Activated T-cell treated with anti-CD3 and anti-CD28 coated beads, Interleukin-2, amount 50 U/mL, for 4 hours (primary cell): ENCODE data around the gene VPS33A. TPM values are rescaled to one million over a fixed set of nuclear protein-coding genes. Genes with fewer than 3 reads are reported as not detected.
"Not testable (repeated sequence)": the region's sequence is repeated elsewhere in the genome, so short reads cannot be mapped to it uniquely, and the experiment has no call there.

ENCODE experiments used
- ATAC-seq, 2 donors: fragments of 200-7000 bp; cut with Tn5 transposase; one replicate each; pipeline ENCODE4 v1.10.0; 2021
- DNase-seq: peaks from one replicate; pipeline ENCODE4 v3.0.0-alpha.2; 2020
- H3K27me3 Mint-ChIP-seq: one replicate; pipeline ENCODE4 v1.8.0; 2021; ENCODE audit warnings: low read depth, mixed read lengths
- H3K36me3 Mint-ChIP-seq: one replicate; pipeline ENCODE4 v1.8.0; 2022; ENCODE audit warnings: mixed read lengths; ENCODE audit not compliant: insufficient read depth
- H3K4me1 Mint-ChIP-seq: one replicate; pipeline ENCODE4 v1.8.0; 2021; ENCODE audit warnings: low read depth, mixed read lengths
- H3K4me3 Mint-ChIP-seq: one replicate; pipeline ENCODE4 v1.8.0; 2021; ENCODE audit warnings: mild to moderate bottlenecking, moderate library complexity, mixed read lengths
- H3K9me3 Mint-ChIP-seq: one replicate; pipeline ENCODE4 v1.8.0; 2021; ENCODE audit warnings: mixed read lengths
- total RNA-seq, 3 donors: library from RNA; stranded (reverse); gene quantifications; one replicate each; pipeline ENCODE4 v1.2.1, GENCODE V29; 2021

The VPS33A gene
- total RNA-seq, 3 donors from 2014 or later = 31.4 to 35.6 (median 32.3) TPM

- H3K9me3 Mint-ChIP-seq = no peaks in the 10 kb centered on the region
- peak overlapping the region; percentile 64 for H3K4me3 Mint-ChIP-seq
- peaks cover 18% of the 10 kb centered on the region for H3K36me3 Mint-ChIP-seq
- peaks cover 9% of the 10 kb centered on the region for H3K4me1 Mint-ChIP-seq
- no peak for ATAC-seq
- no peak for DNase-seq
- peaks cover 10% of the 10 kb centered on the region for H3K27me3 Mint-ChIP-seq
These were observed 61.0 kb downstream of the VPS33A start for GRCh38 chr12:122205053-122205925.

- Mint-ChIP-seq H3K36me3 (peaks cover 12% of the 10 kb centered on the region), H3K4me1 (peaks cover 9% of the 10 kb centered on the region), H3K9me3 (no peaks in the 10 kb centered on the region), H3K27me3 (peaks cover 17% of the 10 kb centered on the region), H3K4me3 (peak overlapping the region; percentile 61)
- ATAC-seq = peak; percentile 21 to 24
- DNase-seq = no peak
These were observed 61.9 kb downstream of the VPS33A start for GRCh38 chr12:122204167-122205052.

- peak within 1 kb of the TSS; percentile 71 for H3K4me3 Mint-ChIP-seq
- H3K27me3 Mint-ChIP-seq = peaks cover 17% of the 10 kb centered on the region
- no peaks in the 10 kb centered on the region for H3K9me3 Mint-ChIP-seq
- DNase-seq = peak; percentile 74
- H3K4me1 Mint-ChIP-seq = peaks cover 9% of the 10 kb centered on the region
- peak; percentile 74 to 75 for ATAC-seq
- H3K36me3 Mint-ChIP-seq = peaks cover 10% of the 10 kb centered on the region
These were observed 62.8 kb downstream of the VPS33A start, which contains the start of gene B3GNT4 for GRCh38 chr12:122203301-122204166. Gene B3GNT4, plus strand, starts transcription at chr12:122203709. Its CDS starts 910 bp downstream, at chr12:122204619.

- DNase-seq, H3K4me1 Mint-ChIP-seq, ATAC-seq, H3K9me3 Mint-ChIP-seq, H3K36me3 Mint-ChIP-seq: not testable (repeated sequence)
- H3K27me3 Mint-ChIP-seq = peaks cover 22% of the 10 kb centered on the region
- H3K4me3 Mint-ChIP-seq = peak overlapping the region; percentile 71
These were observed 63.5 kb downstream of the VPS33A start for GRCh38 chr12:122202811-122203210.

- Mint-ChIP-seq H3K4me1 (peaks cover 12% of the 10 kb centered on the region), H3K9me3 (no peaks in the 10 kb centered on the region), H3K27me3 (peaks cover 27% of the 10 kb centered on the region), H3K4me3 (no peak overlapping the region), H3K36me3 (no peaks in the 10 kb centered on the region)
- ATAC-seq = no peak
- DNase-seq = no peak
These were observed 64.3 kb downstream of the VPS33A start for GRCh38 chr12:122202017-122202416.

GRCh38 chr12:122201381-122201780, 64.9 kb downstream of the VPS33A start:
- Mint-ChIP-seq H3K9me3 (no peaks in the 10 kb centered on the region), H3K4me3 (no peak overlapping the region), H3K4me1 (peaks cover 12% of the 10 kb centered on the region), H3K27me3 (peaks cover 31% of the 10 kb centered on the region), H3K36me3 (no peaks in the 10 kb centered on the region)
- no peak for DNase-seq
- no peak for ATAC-seq

GRCh38 chr12:122200541-122201175, 65.6 kb downstream of the VPS33A start:
- Mint-ChIP-seq H3K36me3 (peaks cover 1% of the 10 kb centered on the region), H3K9me3 (peaks cover 2% of the 10 kb centered on the region), H3K4me1 (peaks cover 12% of the 10 kb centered on the region), H3K27me3 (peaks cover 31% of the 10 kb centered on the region), H3K4me3 (no peak overlapping the region)
- DNase-seq (no peak), ATAC-seq (no peak)

GRCh38 chr12:122199484-122200355, 66.6 kb downstream of the VPS33A start:
- ATAC-seq (no peak), DNase-seq (no peak)
- Mint-ChIP-seq H3K4me3 (no peak overlapping the region), H3K4me1 (peaks cover 9% of the 10 kb centered on the region), H3K9me3 (peaks cover 9% of the 10 kb centered on the region), H3K27me3 (peaks cover 29% of the 10 kb centered on the region), H3K36me3 (peaks cover 3% of the 10 kb centered on the region)

GRCh38 chr12:122197612-122197966, 68.7 kb downstream of the VPS33A start:
- Mint-ChIP-seq H3K27me3 (peaks cover 29% of the 10 kb centered on the region), H3K4me3 (no peak overlapping the region), H3K4me1 (peaks cover 3% of the 10 kb centered on the region), H3K9me3 (peaks cover 10% of the 10 kb centered on the region), H3K36me3 (peaks cover 3% of the 10 kb centered on the region)
- DNase-seq = no peak
- no peak for ATAC-seq

GRCh38 chr12:122195405-122195804, 70.9 kb downstream of the VPS33A start:
- ATAC-seq (no peak), DNase-seq (no peak)
- peaks cover 3% of the 10 kb centered on the region for H3K4me1 Mint-ChIP-seq

GRCh38 chr12:122194804-122195203, 71.5 kb downstream of the VPS33A start:
- no peak for ATAC-seq
- Mint-ChIP-seq H3K9me3 (peaks cover 10% of the 10 kb centered on the region), H3K4me1 (peaks cover 3% of the 10 kb centered on the region)

More at GRCh38 chr12:122195405-122195804, 70.9 kb downstream of the VPS33A start:
- H3K36me3 Mint-ChIP-seq = peaks cover 3% of the 10 kb centered on the region
- H3K4me3 Mint-ChIP-seq = no peak overlapping the region
- peaks cover 26% of the 10 kb centered on the region for H3K27me3 Mint-ChIP-seq
- H3K9me3 Mint-ChIP-seq = peaks cover 10% of the 10 kb centered on the region

GRCh38 chr12:122192441-122192840, 73.9 kb downstream of the VPS33A start:
- peaks cover 10% of the 10 kb centered on the region for H3K9me3 Mint-ChIP-seq
- DNase-seq (no peak), ATAC-seq (no peak)
- peaks cover 9% of the 10 kb centered on the region for H3K27me3 Mint-ChIP-seq
- no peak overlapping the region for H3K4me3 Mint-ChIP-seq
- H3K4me1 Mint-ChIP-seq = peaks cover 1% of the 10 kb centered on the region
- peaks cover 3% of the 10 kb centered on the region for H3K36me3 Mint-ChIP-seq

More at GRCh38 chr12:122194804-122195203, 71.5 kb downstream of the VPS33A start:
- Mint-ChIP-seq H3K27me3 (peaks cover 20% of the 10 kb centered on the region), H3K4me3 (no peak overlapping the region), H3K36me3 (peaks cover 3% of the 10 kb centered on the region)
- no peak for DNase-seq
